Gastroesophageal sphincter (tissue), 3 donors: Measurements from ENCODE around the gene ACSM2A.
"Not testable (repeated sequence)": the region's sequence is repeated elsewhere in the genome, so short reads cannot be mapped to it uniquely, and the experiment has no call there.

Source experiments
- EP300 ChIP-seq: sonication (generic); formaldehyde crosslinking; IDR thresholded peaks from one replicate; pipeline ENCODE4 v1.6.1; 2017; ENCODE audit warnings: antibody characterized with exemption, mild to moderate bottlenecking
- POLR2A ChIP-seq, 2 donors: fragments of 450-650 bp; IDR thresholded peaks; one replicate each; pipeline ENCODE4 v1.6.1; 2017; ENCODE audit warnings: antibody characterized with exemption in 2 of 2, mild to moderate bottlenecking in 2 of 2, moderate library complexity in 1 of 2
- TF ChIP-seq, protein P1 (sequence below), 4 experiments: fragments of 200-600 bp in 2 of 4; fragments of 450-650 bp in 2 of 4; sonication (generic) in 1 of 4; IDR thresholded peaks; one replicate each; pipeline ENCODE4 v1.5.1; 2017 to 2019; ENCODE audit warnings: antibody characterized with exemption in 4 of 4, mild to moderate bottlenecking in 2 of 4, moderate library complexity in 2 of 4

DNA sequence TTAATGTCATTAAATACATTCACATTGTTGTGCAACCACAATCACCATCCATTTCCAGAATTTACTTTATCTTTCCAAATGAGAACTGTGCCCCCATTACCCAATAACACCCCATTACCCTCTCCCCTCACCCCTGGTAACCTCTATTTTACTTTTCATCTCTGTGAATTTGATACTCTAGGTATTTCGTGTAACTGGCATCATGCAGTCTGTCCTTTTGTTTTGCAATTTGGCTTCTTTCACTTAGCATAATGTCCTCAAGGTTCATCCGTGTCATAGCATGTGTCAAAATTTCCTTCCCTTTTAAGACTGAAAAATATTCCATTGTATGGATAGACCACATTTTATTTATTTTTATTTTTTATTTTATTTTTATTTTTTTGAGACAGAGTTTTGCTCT lies 29.6 kb upstream of the ACSM2A start:
- not testable (repeated sequence) for TF ChIP-seq POLR2A (IDR thresholded peaks at IDR 0.05); EP300
- TF ChIP-seq, protein P1, sequence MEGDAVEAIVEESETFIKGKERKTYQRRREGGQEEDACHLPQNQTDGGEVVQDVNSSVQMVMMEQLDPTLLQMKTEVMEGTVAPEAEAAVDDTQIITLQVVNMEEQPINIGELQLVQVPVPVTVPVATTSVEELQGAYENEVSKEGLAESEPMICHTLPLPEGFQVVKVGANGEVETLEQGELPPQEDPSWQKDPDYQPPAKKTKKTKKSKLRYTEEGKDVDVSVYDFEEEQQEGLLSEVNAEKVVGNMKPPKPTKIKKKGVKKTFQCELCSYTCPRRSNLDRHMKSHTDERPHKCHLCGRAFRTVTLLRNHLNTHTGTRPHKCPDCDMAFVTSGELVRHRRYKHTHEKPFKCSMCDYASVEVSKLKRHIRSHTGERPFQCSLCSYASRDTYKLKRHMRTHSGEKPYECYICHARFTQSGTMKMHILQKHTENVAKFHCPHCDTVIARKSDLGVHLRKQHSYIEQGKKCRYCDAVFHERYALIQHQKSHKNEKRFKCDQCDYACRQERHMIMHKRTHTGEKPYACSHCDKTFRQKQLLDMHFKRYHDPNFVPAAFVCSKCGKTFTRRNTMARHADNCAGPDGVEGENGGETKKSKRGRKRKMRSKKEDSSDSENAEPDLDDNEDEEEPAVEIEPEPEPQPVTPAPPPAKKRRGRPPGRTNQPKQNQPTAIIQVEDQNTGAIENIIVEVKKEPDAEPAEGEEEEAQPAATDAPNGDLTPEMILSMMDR (IDR thresholded peaks at IDR 0.05) = not testable (repeated sequence)
